GM12878 (cell line): ENCODE data around the gene GMPPB. TPM values are rescaled to one million over a fixed set of nuclear protein-coding genes. Genes with fewer than 3 reads are reported as not detected.
A peak's percentile ranks its signal among the peaks of the same experiment; 100 is the strongest.

Source experiments
- ASH2L ChIP-seq: fragments of 300-600, 200-600 bp; sonication (generic); IDR thresholded peaks from 2 replicates; pipeline ENCODE4 v1.6.1; 2017; ENCODE audit warnings: low read depth, mild to moderate bottlenecking, borderline replicate concordance
- ATF3 ChIP-seq: IDR thresholded peaks from 2 replicates; pipeline ENCODE4 v1.6.1; 2011; ENCODE audit warnings: low read depth, mild to moderate bottlenecking, low read length, moderate library complexity, borderline replicate concordance; ENCODE audit errors: extremely low read depth
- BCL11A ChIP-seq: IDR thresholded peaks from 2 replicates; pipeline ENCODE4 v1.6.1; 2011; ENCODE audit warnings: low read depth, low read length
- GABPA ChIP-seq: IDR thresholded peaks from 2 replicates; pipeline ENCODE4 v1.6.1; 2014; ENCODE audit warnings: antibody characterized with exemption, low read depth, mild to moderate bottlenecking, inconsistent platforms
- IKZF1 ChIP-seq: fragments of 450-650 bp; conservative IDR thresholded peaks from 2 replicates; pipeline ENCODE4 v1.6.1; 2017; ENCODE audit warnings: antibody characterized with exemption, mild to moderate bottlenecking
- PRDM15 ChIP-seq: fragments of 450-650 bp; formaldehyde crosslinking; IDR thresholded peaks from 2 replicates; pipeline ENCODE4 v1.4.0; 2020; ENCODE audit warnings: mild to moderate bottlenecking, moderate library complexity
- RB1 ChIP-seq: fragments of 450-650 bp; formaldehyde crosslinking; IDR thresholded peaks from 2 replicates; pipeline ENCODE4 v1.6.1; 2017; ENCODE audit warnings: mild to moderate bottlenecking, borderline replicate concordance
- SMARCA5 ChIP-seq: fragments of 450-650 bp; IDR thresholded peaks from 2 replicates; pipeline ENCODE4 v1.6.1; 2017; ENCODE audit warnings: mild to moderate bottlenecking
- ZNF622 ChIP-seq: fragments of 450-650 bp; IDR thresholded peaks from 2 replicates; pipeline ENCODE4 v1.6.1; 2017; ENCODE audit warnings: mild to moderate bottlenecking, inconsistent platforms
- polyA plus RNA-seq, 11 experiments: library from polyadenylated mRNA; depleted of rRNA in 4 of 11; unstranded in 6 of 11; stranded (reverse) in 5 of 11; fragments of >200 nt; fragmentation: Nextera tagmentation in 4 of 11; fragmentation: Illumina TruSeq in 1 of 11; extraction: Ambion mirVana in 4 of 11; extraction: Trizol in 1 of 11; gene quantifications; 1 replicate in 1 of 11; 2 replicates in 10 of 11; pipeline versions ENCODE4 v1.2.1 to v1.2.3, GENCODE V29; 2011 to 2016; ENCODE audit warnings: inconsistent platforms in 2 of 11, missing spikeins in 2 of 11, low read depth in 1 of 11
- total RNA-seq, 4 experiments: library from RNA; depleted of rRNA in 3 of 4; stranded (reverse); fragments of >200 nt in 3 of 4; fragmentation: Illumina TruSeq in 1 of 4; extraction: Trizol in 1 of 4; gene quantifications; 2 replicates each; pipeline versions ENCODE4 v1.2.1 to v1.2.3, GENCODE V29; 2013 to 2021
- TF ChIP-seq, protein P1 (sequence below): fragments of 450-650 bp; IDR thresholded peaks from 2 replicates; pipeline ENCODE4 v1.6.1; 2016; ENCODE audit warnings: mild to moderate bottlenecking

The GMPPB gene
- total and polyA plus RNA-seq, 10 of the 15 experiments (the other 5 are each of a cell fraction or from before 2014, with no cell fraction given), result 2.3 to 99.5 (median 23.3) TPM

DNA sequence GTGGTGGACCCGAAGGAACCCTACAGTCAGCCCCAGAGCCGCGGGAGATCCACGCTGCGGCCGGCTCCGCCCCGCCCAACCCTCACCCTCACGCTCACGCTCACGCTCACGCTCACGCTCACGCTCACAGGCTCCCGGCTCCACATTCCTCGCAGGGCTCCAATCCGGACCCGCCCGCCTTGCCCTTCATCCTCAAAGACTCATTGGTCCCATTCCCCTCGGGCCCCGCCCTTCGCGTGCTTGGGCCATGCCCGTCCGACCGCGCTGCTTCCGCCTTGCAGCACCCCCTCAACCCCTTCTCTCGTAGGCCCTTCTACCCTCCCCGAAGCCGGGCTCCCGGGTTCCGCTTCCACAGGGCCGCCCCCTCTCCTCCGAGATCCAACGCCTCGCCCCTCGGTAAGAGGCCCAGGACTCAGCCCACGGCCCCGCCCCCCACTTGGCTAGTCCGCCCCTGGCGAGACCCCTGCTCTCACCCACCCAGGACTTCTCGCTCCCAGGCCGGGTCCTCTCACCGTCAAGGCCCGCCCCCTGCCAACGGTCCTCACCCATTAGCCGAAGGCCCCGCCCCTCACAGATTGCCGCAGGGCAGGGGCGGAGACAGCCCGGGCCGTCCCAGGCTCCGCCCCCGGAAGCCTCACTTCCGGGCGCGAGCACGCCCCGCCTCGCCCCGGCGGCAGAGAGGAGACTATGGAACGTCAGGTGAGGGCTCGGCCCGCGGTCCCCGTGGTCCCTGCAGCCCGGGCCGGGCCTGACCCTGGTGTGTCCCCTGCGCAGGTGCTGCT lies 49.8 kb downstream of the GMPPB start, which contains the start of gene APEH (continued):
- TF ChIP-seq ATF3, result no peak
- TF ChIP-seq PRDM15 (CRISPR knock-in tag), result no peak
- TF ChIP-seq RB1, result 0 out of 2 replicates have a peak, but pooled peaks have one; percentile 49
- TF ChIP-seq ASH2L, result no peak
- TF ChIP-seq IKZF1, result peak; percentile 49
- TF ChIP-seq BCL11A, result no peak
- TF ChIP-seq, protein P1, sequence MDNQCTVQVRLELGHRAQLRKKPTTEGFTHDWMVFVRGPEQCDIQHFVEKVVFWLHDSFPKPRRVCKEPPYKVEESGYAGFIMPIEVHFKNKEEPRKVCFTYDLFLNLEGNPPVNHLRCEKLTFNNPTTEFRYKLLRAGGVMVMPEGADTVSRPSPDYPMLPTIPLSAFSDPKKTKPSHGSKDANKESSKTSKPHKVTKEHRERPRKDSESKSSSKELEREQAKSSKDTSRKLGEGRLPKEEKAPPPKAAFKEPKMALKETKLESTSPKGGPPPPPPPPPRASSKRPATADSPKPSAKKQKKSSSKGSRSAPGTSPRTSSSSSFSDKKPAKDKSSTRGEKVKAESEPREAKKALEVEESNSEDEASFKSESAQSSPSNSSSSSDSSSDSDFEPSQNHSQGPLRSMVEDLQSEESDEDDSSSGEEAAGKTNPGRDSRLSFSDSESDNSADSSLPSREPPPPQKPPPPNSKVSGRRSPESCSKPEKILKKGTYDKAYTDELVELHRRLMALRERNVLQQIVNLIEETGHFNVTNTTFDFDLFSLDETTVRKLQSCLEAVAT, result no peak
- TF ChIP-seq GABPA, result peak; percentile 83
- no peak for TF ChIP-seq ZNF622
- 0 out of 2 replicates have a peak, but pooled peaks have one; percentile 31 for TF ChIP-seq SMARCA5
